HepG2 (cell line): Measurements from ENCODE around the gene ABCA2. TPM values are rescaled to one million over a fixed set of nuclear protein-coding genes. Genes with fewer than 3 reads are reported as not detected.

Experiments
- ATAC-seq: fragments of 200-7000 bp; cut with Tn5 transposase; 3 replicates; pipeline ENCODE4 v1.9.1; 2020; ENCODE audit warnings: mild to moderate bottlenecking, moderate library complexity
- BruUV-seq: library from RNA; stranded (reverse); fragments of 400-500 nt; replicated peaks from 2 replicates; lab custom pipeline; 2021; lab: Mats Ljungman, UMichigan
- CTCF ChIA-PET: fragments of 300-600 bp; formaldehyde crosslinking; extraction: SDS; loops from one replicate; lab custom pipeline; 2021; ENCODE audit warnings: low total read pairs, inconsistent platforms, low intra/inter-chr PET ratio; lab: Yijun Ruan, JAX
- POLR2A ChIA-PET: fragments of 350-600 bp; sonication (Branson Sonifier 250); formaldehyde crosslinking; loops from one replicate; lab custom pipeline; 2020; ENCODE audit warnings: antibody characterized with exemption, inconsistent platforms; lab: Yijun Ruan, JAX
- DNase-seq: peaks from one replicate; pipeline ENCODE4 v3.0.0-alpha.2; 2015; ENCODE audit warnings: low spot score
- FAIRE-seq: peaks from 3 replicates; lab custom pipeline; 2011; peaks lifted over from hg19 to GRCh38; lab: Jason Lieb, UNC
- H2AFZ ChIP-seq: one replicate; pipeline ENCODE4 v1.6.1; 2011; ENCODE audit warnings: low read length, inconsistent platforms
- H3K27ac ChIP-seq: fragments of 300-600 bp; 3 replicates; pipeline ENCODE4 v1.8.0; 2011; ENCODE audit warnings: mixed run types, mild to moderate bottlenecking, mixed read lengths, low read length, inconsistent platforms; ENCODE audit not compliant: insufficient read depth; ENCODE audit errors: extremely low read length
- H3K27me3 ChIP-seq, 2 experiments: fragments of 200-600 bp in 1 of 2; 2 replicates in 1 of 2; 3 replicates in 1 of 2; pipeline versions ENCODE4 v1.6.0 to v1.8.0; 2011; ENCODE audit warnings: low read length in 2 of 2, mild to moderate bottlenecking in 2 of 2, moderate library complexity in 2 of 2, inconsistent platforms in 1 of 2; ENCODE audit not compliant: insufficient read depth in 2 of 2, control insufficient read depth in 1 of 2
- H3K36me3 ChIP-seq, 2 experiments: fragments of 200-600 bp in 1 of 2; replicated peaks in 1 of 2; 2 replicates in 1 of 2; 3 replicates in 1 of 2; pipeline versions ENCODE4 v1.5.1 to v1.8.0; 2011; ENCODE audit warnings: low read length in 2 of 2, inconsistent platforms in 1 of 2; ENCODE audit not compliant: insufficient read depth in 2 of 2, control insufficient read depth in 1 of 2
- H3K4me1 ChIP-seq: 2 replicates; pipeline ENCODE4 v1.5.1; 2012; ENCODE audit warnings: low read length, inconsistent platforms; ENCODE audit not compliant: insufficient read depth
- H3K4me2 ChIP-seq: 2 replicates; pipeline ENCODE4 v1.6.0; 2011; ENCODE audit warnings: low read depth, low read length, inconsistent platforms
- H3K4me3 ChIP-seq, 3 experiments: fragments of 200-600 bp in 1 of 3; sonication (generic), shearing (Covaris generic) in 1 of 3; replicated peaks in 1 of 3; 2 replicates each; pipeline ENCODE4 v1.5.1; 2011 to 2016; ENCODE audit warnings: low read length in 3 of 3, inconsistent platforms in 2 of 3, low read depth in 2 of 3, mild to moderate bottlenecking in 2 of 3, control low read depth in 1 of 3, mixed read lengths in 1 of 3; ENCODE audit not compliant: insufficient read depth in 1 of 3
- H3K79me2 ChIP-seq: one replicate; pipeline ENCODE4 v1.6.1; 2011; ENCODE audit warnings: low read length, inconsistent platforms; ENCODE audit not compliant: insufficient read depth
- H3K9ac ChIP-seq: 2 replicates; pipeline ENCODE4 v1.6.0; 2011; ENCODE audit warnings: mild to moderate bottlenecking, low read depth, low read length, inconsistent platforms; ENCODE audit not compliant: insufficient read depth
- H3K9me3 ChIP-seq: 2 replicates; pipeline ENCODE4 v1.5.1; 2012; ENCODE audit warnings: mild to moderate bottlenecking, low read length
- H4K20me1 ChIP-seq: 2 replicates; pipeline ENCODE4 v1.6.0; 2011; ENCODE audit warnings: inconsistent platforms, mild to moderate bottlenecking, low read length, moderate library complexity; ENCODE audit not compliant: insufficient read depth
- FOXA1 ChIP-seq, 2 experiments: fragments of 450-650 bp in 1 of 2; sonication (generic) in 1 of 2; formaldehyde crosslinking in 1 of 2; IDR thresholded peaks; 2 replicates each; pipeline versions ENCODE4 v1.4.0 to v1.6.1; 2016 to 2020; ENCODE audit warnings: missing genetic modification reagents in 1 of 2
- LCORL ChIP-seq, 2 experiments: fragments of 450-650 bp in 1 of 2; sonication (generic) in 1 of 2; formaldehyde crosslinking in 1 of 2; IDR thresholded peaks; 2 replicates each; pipeline versions ENCODE4 v1.5.0 to v1.6.1; 2017 to 2020; ENCODE audit warnings: antibody characterized with exemption in 1 of 2, missing genetic modification reagents in 1 of 2
- MNT ChIP-seq: fragments of 450-650 bp; IDR thresholded peaks from 2 replicates; pipeline ENCODE4 v1.6.1; 2016
- NBN ChIP-seq: fragments of 450-650 bp; conservative IDR thresholded peaks from 2 replicates; pipeline ENCODE4 v1.6.1; 2017
- NCOA2 ChIP-seq: sonication (generic); formaldehyde crosslinking; IDR thresholded peaks from 2 replicates; pipeline ENCODE4 v1.8.0; 2022; ENCODE audit warnings: inconsistent platforms
- NFRKB ChIP-seq: fragments of 450-650 bp; IDR thresholded peaks from 2 replicates; pipeline ENCODE4 v1.6.1; 2017
- NR3C1 ChIP-seq: sonication (generic); formaldehyde crosslinking; IDR thresholded peaks from 2 replicates; pipeline ENCODE4 v1.4.0; 2020; ENCODE audit warnings: missing genetic modification reagents
- PLRG1 ChIP-seq: fragments of 450-650 bp; conservative IDR thresholded peaks from 2 replicates; pipeline ENCODE4 v1.6.1; 2016
- PRMT3 ChIP-seq: sonication (generic); formaldehyde crosslinking; IDR thresholded peaks from 2 replicates; pipeline ENCODE4 v1.8.1; 2022; ENCODE audit warnings: low read depth, mild to moderate bottlenecking, moderate library complexity, missing genetic modification reagents, borderline replicate concordance
- RAD51 ChIP-seq: fragments of 450-650 bp; IDR thresholded peaks from 2 replicates; pipeline ENCODE4 v1.6.1; 2016; ENCODE audit warnings: borderline replicate concordance
- STAG1 ChIP-seq: sonication (generic); formaldehyde crosslinking; IDR thresholded peaks from 2 replicates; pipeline ENCODE4 v1.4.0; 2020; ENCODE audit warnings: missing genetic modification reagents
- ZNF382 ChIP-seq: sonication (generic); formaldehyde crosslinking; IDR thresholded peaks from 2 replicates; pipeline ENCODE4 v1.5.0; 2020; ENCODE audit warnings: missing genetic modification reagents, mild to moderate bottlenecking, borderline replicate concordance
- ZNF598 ChIP-seq: sonication (generic); formaldehyde crosslinking; IDR thresholded peaks from 2 replicates; pipeline ENCODE4 v1.5.1; 2020; ENCODE audit warnings: mild to moderate bottlenecking, missing genetic modification reagents, borderline replicate concordance
- ZNF639 ChIP-seq: conservative IDR thresholded peaks from 2 replicates; pipeline ENCODE4 v1.6.1; 2018; ENCODE audit warnings: missing genetic modification reagents
- WGBS: methylation state at CpG from one replicate; pipeline ENCODE4 v1.1.6; 2017; ENCODE audit warnings: low lambda C conversion rate; 5-methylcytosine and 5-hydroxymethylcytosine counted together
- in situ Hi-C: cut with HindIII; loops from 2 replicates; pipeline ENCODE4 v1.10.0; 2017; ENCODE audit warnings: low pct_unique_long_range_greater_than_20kb; ENCODE audit not compliant: extremely low pct_ligation_motif_present
- intact Hi-C: fragments of 100-400 bp; cut with micrococcal nuclease; formaldehyde crosslinking; loops from one replicate; pipeline ENCODE4 v1.10.0; 2022; ENCODE audit not compliant: unreplicated experiment
- polyA plus RNA-seq, 8 experiments: library from polyadenylated mRNA; depleted of rRNA in 3 of 8; stranded (reverse) in 7 of 8; unstranded in 1 of 8; fragments of >200 nt; fragmentation: Illumina TruSeq in 4 of 8; extraction: Trizol in 4 of 8; gene quantifications; 2 replicates each; pipeline versions ENCODE4 v1.2.1 to v1.2.3, GENCODE V29; 2011 to 2016; ENCODE audit warnings: low read depth in 4 of 8, missing spikeins in 1 of 8, mixed read lengths in 1 of 8; ENCODE audit not compliant: insufficient read depth in 1 of 8
- total RNA-seq, 5 experiments: library from RNA; depleted of rRNA; stranded (reverse); fragments of >200 nt; fragmentation: Illumina TruSeq; extraction: Trizol; gene quantifications; 2 replicates each; pipeline ENCODE4 v1.2.3, GENCODE V29; 2016; ENCODE audit warnings: low read depth in 1 of 5

ABCA2 gene
- total and polyA plus RNA-seq, 2 of the 13 experiments (the other 11 are each of a cell fraction or from before 2014, with no cell fraction given): 2.9 to 19.2 TPM

- Histone ChIP-seq H3K79me2 (no peaks in the 10 kb centered on the region), H3K9me3 (no peaks in the 10 kb centered on the region), H2AFZ (no peak overlapping the region), H3K4me1 (peaks cover 43% of the 10 kb centered on the region), H3K27ac (no peak overlapping the region), H3K9ac (no peak overlapping the region), H3K36me3 (no peaks in the 10 kb centered on the region), H4K20me1 (no peaks in the 10 kb centered on the region), H3K4me2 (no peak overlapping the region), H3K27me3 (peaks cover 3 to 50% of the 10 kb centered on the region in 2 experiments; a peak in 3 of 5 replicates), H3K4me3 (no peak overlapping the region)
- FAIRE-seq (no peak), DNase-seq (no peak), ATAC-seq (no peak)
- ChIA-PET POLR2A (no interaction called here), CTCF (no interaction called here)
- no peak for TF ChIP-seq NR3C1
- no peak for TF ChIP-seq ZNF382 (CRISPR knock-in tag)
- 0 out of 2 replicates have a peak, but pooled peaks have one; percentile 37 for TF ChIP-seq NFRKB
- TF ChIP-seq FOXA1 (IDR thresholded peaks at IDR 0.05): 0 out of 2 replicates have a peak, but pooled peaks have one; percentile 21
- no peak for TF ChIP-seq FOXA1 (CRISPR knock-in tag; IDR thresholded peaks at IDR 0.05)
- no peak for TF ChIP-seq PRMT3 (CRISPR knock-in tag)
- no peak for TF ChIP-seq ZNF639
- TF ChIP-seq LCORL (IDR thresholded peaks at IDR 0.05): 0 out of 2 replicates have a peak, but pooled peaks have one; percentile 26
- no peak for TF ChIP-seq LCORL (CRISPR knock-in tag; IDR thresholded peaks at IDR 0.05)
- TF ChIP-seq NCOA2 (CRISPR knock-in tag): no peak
- no peak for TF ChIP-seq ZNF598 (CRISPR knock-in tag)
- TF ChIP-seq PLRG1: 0 out of 2 replicates have a peak, but pooled peaks have one; percentile 75
- peak; percentile 22; the same call in 1 of the 2 replicates for TF ChIP-seq RAD51
- TF ChIP-seq NBN: peak; percentile 88; the same call in 1 of the 2 replicates
- 0 out of 2 replicates have a peak, but pooled peaks have one; percentile 33 for TF ChIP-seq MNT
- no peak for TF ChIP-seq STAG1 (CRISPR knock-in tag)
- intact Hi-C loops: no loop called here
- BruUV-seq: no TSS peak
- WGBS: 49% methylated on average over 4 of the region's 11 CpGs
- in situ Hi-C loops: no loop called here
Observed at GRCh38 chr9:136983656-136984314, 44.3 kb downstream of the ABCA2 start.
